SK-N-SH (cell line): ENCODE measurements around the gene PRKCG.
"Not testable (repeated sequence)": the region's sequence is repeated elsewhere in the genome, so short reads cannot be mapped to it uniquely, and the experiment has no call there.

ENCODE experiments used
- CTCF ChIP-seq: fragments of 200-600 bp; sonication (generic); IDR thresholded peaks from 2 replicates; pipeline ENCODE4 v1.6.1; 2017; ENCODE audit warnings: antibody characterized with exemption, mild to moderate bottlenecking, moderate library complexity
- RAD21 ChIP-seq: IDR thresholded peaks from 2 replicates; pipeline ENCODE4 v1.6.1; 2012; ENCODE audit warnings: mild to moderate bottlenecking, low read length
- RCOR1 ChIP-seq: fragments of 150-350 bp; IDR thresholded peaks from 2 replicates; pipeline ENCODE4 v1.6.1; 2017; ENCODE audit warnings: antibody characterized with exemption, low read length
- RFX5 ChIP-seq: IDR thresholded peaks from 2 replicates; pipeline ENCODE4 v1.6.1; 2012; ENCODE audit warnings: mild to moderate bottlenecking, improper control_type of control experiment, low read length

GRCh38 chr19:53948611-53949010 lies 66.6 kb downstream of the PRKCG start:
- not testable (repeated sequence) for TF ChIP-seq CTCF, RFX5, RCOR1, RAD21
